Endothelial cell of umbilical vein (primary cell): ENCODE measurements around the gene PSME3IP1. TPM values are rescaled to one million over a fixed set of nuclear protein-coding genes. Genes with fewer than 3 reads are reported as not detected.

Experiments used
- BruUV-seq: library from RNA; stranded (reverse); fragments of 400-500 nt; replicated peaks from 2 replicates; lab custom pipeline; 2021; lab: Mats Ljungman, UMichigan
- CTCF ChIA-PET: fragments of 300-600, 350-600 bp; sonication (Branson Sonifier 250); formaldehyde crosslinking; loops from one replicate; lab custom pipeline; 2021; ENCODE audit warnings: antibody characterized with exemption, inconsistent platforms; lab: Charles Lee
- POLR2A ChIA-PET: fragments of 300-600, 350-600 bp; sonication (Branson Sonifier 250); formaldehyde crosslinking; loops from one replicate; lab custom pipeline; 2021; ENCODE audit warnings: antibody characterized with exemption, inconsistent platforms; lab: Charles Lee
- DNase-seq: peaks from one replicate; pipeline ENCODE4 v3.0.0-alpha.2; 2011; ENCODE audit warnings: low read depth, low spot score
- FAIRE-seq: peaks from 2 replicates; lab custom pipeline; 2011; peaks lifted over from hg19 to GRCh38; lab: Jason Lieb, UNC
- H2AFZ ChIP-seq: 2 replicates; pipeline ENCODE4 v1.6.0; 2012; ENCODE audit warnings: low read depth, low read length, control low read depth, inconsistent platforms
- H3K27ac ChIP-seq: 2 replicates; pipeline ENCODE4 v1.5.1; 2011; ENCODE audit warnings: low read depth, mild to moderate bottlenecking, control low read depth, low read length, moderate library complexity; ENCODE audit not compliant: insufficient read depth
- H3K27me3 ChIP-seq, 2 experiments: 2 replicates each; pipeline versions ENCODE4 v1.6.0 to v1.6.1; 2011; ENCODE audit warnings: low read length in 2 of 2, mixed read lengths in 1 of 2; ENCODE audit not compliant: control insufficient read depth in 2 of 2, insufficient read depth in 2 of 2
- H3K36me3 ChIP-seq, 2 experiments: 2 replicates in 1 of 2; 3 replicates in 1 of 2; pipeline ENCODE4 v1.5.1; 2011; ENCODE audit warnings: low read length in 2 of 2, mild to moderate bottlenecking in 1 of 2, moderate library complexity in 1 of 2; ENCODE audit not compliant: control insufficient read depth in 2 of 2, insufficient read depth in 2 of 2; ENCODE audit errors: extremely low read depth in 1 of 2
- H3K4me1 ChIP-seq: 3 replicates; pipeline ENCODE4 v1.5.1; 2011; ENCODE audit warnings: mild to moderate bottlenecking, low read length; ENCODE audit not compliant: control insufficient read depth, insufficient read depth; ENCODE audit errors: extremely low read depth
- H3K4me2 ChIP-seq: 2 replicates; pipeline ENCODE4 v1.6.1; 2011; ENCODE audit warnings: low read length, control low read depth, mixed read lengths; ENCODE audit not compliant: insufficient read depth
- H3K4me3 ChIP-seq, 3 experiments: fragments of 200-600 bp in 1 of 3; sonication (generic), shearing (Covaris generic) in 1 of 3; replicated peaks in 1 of 3; 2 replicates each; pipeline ENCODE4 v1.5.1; 2011 to 2016; ENCODE audit warnings: control low read depth in 3 of 3, low read length in 3 of 3, mild to moderate bottlenecking in 2 of 3, inconsistent platforms in 1 of 3, low read depth in 1 of 3, moderate library complexity in 1 of 3; ENCODE audit not compliant: insufficient read depth in 1 of 3
- H3K79me2 ChIP-seq: 2 replicates; pipeline ENCODE4 v1.6.0; 2012; ENCODE audit warnings: low read length, inconsistent platforms; ENCODE audit not compliant: control insufficient read depth, insufficient read depth
- H3K9ac ChIP-seq: replicated peaks from 2 replicates; pipeline ENCODE3; 2011; ENCODE audit warnings: low read length, control low read depth; ENCODE audit not compliant: insufficient read depth; ENCODE audit errors: extremely low read depth
- H3K9me1 ChIP-seq: replicated peaks from 3 replicates; pipeline ENCODE4 v1.6.0; 2011; ENCODE audit warnings: mild to moderate bottlenecking, low read length; ENCODE audit not compliant: control insufficient read depth, insufficient read depth; ENCODE audit errors: extremely low read depth
- H3K9me3 ChIP-seq: replicated peaks from 2 replicates; pipeline ENCODE4 v1.5.1; 2012; ENCODE audit warnings: low read length, inconsistent platforms; ENCODE audit not compliant: control insufficient read depth, insufficient read depth
- H4K20me1 ChIP-seq: replicated peaks from 2 replicates; pipeline ENCODE3; 2011; ENCODE audit warnings: mild to moderate bottlenecking, low read length; ENCODE audit not compliant: control insufficient read depth, insufficient read depth; ENCODE audit errors: extremely low read depth
- CTCF ChIP-seq, 2 donors: IDR thresholded peaks; 1 replicate in 1 of 2; 2 replicates in 1 of 2; pipeline ENCODE4 v1.5.1; 2011; ENCODE audit warnings: low read length in 2 of 2, mild to moderate bottlenecking in 2 of 2, moderate library complexity in 2 of 2, control low read depth in 1 of 2, inconsistent platforms in 1 of 2, low read depth in 1 of 2; ENCODE audit not compliant: insufficient read depth in 1 of 2; ENCODE audit errors: extremely low read depth in 1 of 2
- EZH2 ChIP-seq: IDR thresholded peaks from 2 replicates; pipeline ENCODE4 v1.6.1; 2012; ENCODE audit warnings: borderline replicate concordance, low read depth, mild to moderate bottlenecking, moderate library complexity, low read length, inconsistent platforms; ENCODE audit not compliant: severe bottlenecking
- JUN ChIP-seq: IDR thresholded peaks from 2 replicates; pipeline ENCODE4 v1.6.1; 2011; ENCODE audit warnings: borderline replicate concordance, low read depth; ENCODE audit not compliant: insufficient read length, insufficient read depth
- MAX ChIP-seq: IDR thresholded peaks from 2 replicates; pipeline ENCODE4 v1.6.1; 2011; ENCODE audit not compliant: insufficient read depth, insufficient read length
- POLR2A ChIP-seq: IDR thresholded peaks from 2 replicates; pipeline ENCODE4 v1.6.1; 2012; ENCODE audit warnings: low read depth, mild to moderate bottlenecking, control low read depth, low read length
- POLR2AphosphoS5 ChIP-seq: IDR thresholded peaks from 2 replicates; pipeline ENCODE4 v1.6.1; 2012; ENCODE audit warnings: low read depth, mild to moderate bottlenecking, control low read depth, low read length, moderate library complexity; ENCODE audit not compliant: insufficient read depth
- dilution Hi-C: fragments of 300-500 bp; cut with MboI; formaldehyde crosslinking; loops from one replicate; pipeline ENCODE4 v1.15.0; 2019; ENCODE audit warnings: low sequenced_read_pairs; ENCODE audit not compliant: extremely low pct_ligation_motif_present
- intact Hi-C: fragments of 100-400 bp; cut with micrococcal nuclease; formaldehyde crosslinking; loops from one replicate; pipeline ENCODE4 v1.10.0; 2022
- polyA plus RNA-seq, 4 experiments: library from polyadenylated mRNA; depleted of rRNA in 3 of 4; stranded (reverse) in 3 of 4; unstranded in 1 of 4; fragments of >200 nt; gene quantifications; 2 replicates each; pipeline versions ENCODE4 v1.2.1 to v1.2.3, GENCODE V29; 2011 to 2012; ENCODE audit warnings: missing spikeins in 1 of 4
- total RNA-seq: library from RNA; stranded (reverse); gene quantifications from 2 replicates; pipeline ENCODE4 v1.2.3, GENCODE V29; 2021

The PSME3IP1 gene
- total and polyA plus RNA-seq, 2 donors (not counting 3 experiments of a cell fraction or from before 2014, with no cell fraction given) = 86.2 to 91.8 TPM

GRCh38 chr16:57226701-57227621 is 41.1 kb upstream of the PSME3IP1 start:
- Histone ChIP-seq H3K36me3 (peaks cover 35 to 40% of the 10 kb centered on the region in 2 experiments), H3K27me3 (no peaks in the 10 kb centered on the region), H3K9me3 (no peaks in the 10 kb centered on the region), H3K4me3 (no peak overlapping the region), H3K79me2 (no peaks in the 10 kb centered on the region), H3K27ac (no peak overlapping the region), H3K4me1 (no peaks in the 10 kb centered on the region), H3K4me2 (no peak overlapping the region), H3K9me1 (no peaks in the 10 kb centered on the region), H4K20me1 (no peaks in the 10 kb centered on the region), H3K9ac (no peak overlapping the region), H2AFZ (no peak overlapping the region)
- dilution Hi-C loops (no loop called here), intact Hi-C loops (no loop called here)
- FAIRE-seq (no peak), DNase-seq (no peak)
- no TSS peak for BruUV-seq
- CTCF ChIA-PET = interaction anchor here (1.5 kb wide), 1 partner anchor 9 kb away, joined by 3 read pairs; no protein-coding TSS in a partner anchor
- TF ChIP-seq CTCF (IDR thresholded peaks at IDR 0.05; ENCODE audit: extremely low read depth in 1 of 2, insufficient read depth in 1 of 2, low read depth in 1 of 2, low read length in 2 of 2) (no peak), EZH2 (no peak), POLR2A (no peak), POLR2AphosphoS5 (no peak), JUN (no peak), MAX (no peak)
- POLR2A ChIA-PET = no interaction called here
